Measurements from ENCODE around the gene NOD1. TPM values are rescaled to one million over a fixed set of nuclear protein-coding genes. Genes with fewer than 3 reads are reported as not detected.
"Not testable (repeated sequence)": the region's sequence is repeated elsewhere in the genome, so short reads cannot be mapped to it uniquely, and the experiment has no call there.

NOD1 gene
- polyA plus RNA-seq, 6 donors from 2014 or later = 7.0 to 16.8 (median 8.6) TPM

DNA sequence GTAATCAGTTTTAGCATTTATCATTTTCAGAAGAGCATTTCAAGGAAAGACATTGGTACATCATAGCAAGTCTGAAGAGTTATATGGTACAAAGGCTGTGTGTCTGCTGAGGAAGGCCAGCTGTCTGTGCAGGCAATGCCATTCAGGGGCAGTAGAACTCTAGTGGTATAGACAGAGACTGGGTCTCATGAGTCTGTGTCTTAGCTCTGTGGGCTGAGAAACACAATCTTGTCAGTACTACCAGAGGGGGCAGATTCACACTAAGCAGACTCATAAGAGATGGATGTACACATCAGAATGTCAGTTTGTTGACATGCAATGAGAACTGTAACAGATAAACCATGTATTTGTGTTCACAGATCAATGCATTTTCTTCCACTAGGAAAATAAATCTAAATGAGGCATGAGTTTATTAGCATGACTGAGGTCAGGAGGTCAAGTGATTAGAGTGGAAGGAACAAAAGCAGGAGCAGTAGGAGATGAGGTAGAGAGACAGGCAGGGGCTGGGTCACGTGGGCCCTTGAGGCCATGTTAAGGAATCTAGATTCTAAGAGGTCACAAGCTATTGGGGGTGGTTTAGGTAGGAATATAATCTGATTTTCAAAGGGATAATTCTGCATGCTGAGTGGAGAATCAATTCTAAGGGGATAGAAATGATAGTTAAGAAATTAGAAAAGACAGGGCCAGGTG is 33.5 kb upstream of the NOD1 start:
- peak overlapping the region in 3 of 6 donors; percentile 0 to 44 (median 6) for H3K27ac Mint-ChIP-seq
- no peaks in the 10 kb centered on the region for H3K27me3 Mint-ChIP-seq
- no peaks in the 10 kb centered on the region for H3K36me3 Mint-ChIP-seq
- no peaks in the 10 kb centered on the region for H3K4me1 Mint-ChIP-seq
- peaks cover 0 to under 1% (median 0%) of the 10 kb centered on the region in 7 donors for H3K9me3 Mint-ChIP-seq
- DNase-seq (no peak), ATAC-seq (ENCODE audit: low read depth in 2 of 2) (no peak)
- no peak overlapping the region for H3K4me3 Mint-ChIP-seq

DNA sequence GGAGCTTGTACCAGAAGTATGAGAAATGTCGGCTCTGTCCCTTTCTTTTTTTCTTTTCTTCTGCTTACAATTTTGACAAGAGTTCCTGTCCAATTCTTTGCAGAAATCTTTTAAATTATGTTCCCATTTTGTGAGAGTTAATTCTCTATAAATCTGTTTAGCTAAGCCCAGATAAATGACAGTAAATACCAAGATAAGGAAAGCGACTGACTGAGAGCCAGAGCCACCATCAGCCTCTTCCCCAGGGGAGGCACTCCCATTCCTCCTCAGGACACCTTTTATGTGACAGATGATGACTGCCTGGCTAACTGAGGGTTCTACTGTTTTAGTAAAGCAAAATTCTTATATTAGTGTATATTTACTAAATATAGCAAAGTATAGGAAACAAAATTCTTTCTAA is 32.9 kb upstream of the NOD1 start:
- Mint-ChIP-seq H3K27me3 (no peaks in the 10 kb centered on the region), H3K27ac (no peak overlapping the region), H3K4me3 (no peak overlapping the region), H3K4me1 (no peaks in the 10 kb centered on the region), H3K9me3 (peaks cover 0 to 1% (median 0%) of the 10 kb centered on the region in 7 donors), H3K36me3 (no peaks in the 10 kb centered on the region)
- DNase-seq (no peak), ATAC-seq (ENCODE audit: low read depth in 2 of 2) (no peak)

DNA sequence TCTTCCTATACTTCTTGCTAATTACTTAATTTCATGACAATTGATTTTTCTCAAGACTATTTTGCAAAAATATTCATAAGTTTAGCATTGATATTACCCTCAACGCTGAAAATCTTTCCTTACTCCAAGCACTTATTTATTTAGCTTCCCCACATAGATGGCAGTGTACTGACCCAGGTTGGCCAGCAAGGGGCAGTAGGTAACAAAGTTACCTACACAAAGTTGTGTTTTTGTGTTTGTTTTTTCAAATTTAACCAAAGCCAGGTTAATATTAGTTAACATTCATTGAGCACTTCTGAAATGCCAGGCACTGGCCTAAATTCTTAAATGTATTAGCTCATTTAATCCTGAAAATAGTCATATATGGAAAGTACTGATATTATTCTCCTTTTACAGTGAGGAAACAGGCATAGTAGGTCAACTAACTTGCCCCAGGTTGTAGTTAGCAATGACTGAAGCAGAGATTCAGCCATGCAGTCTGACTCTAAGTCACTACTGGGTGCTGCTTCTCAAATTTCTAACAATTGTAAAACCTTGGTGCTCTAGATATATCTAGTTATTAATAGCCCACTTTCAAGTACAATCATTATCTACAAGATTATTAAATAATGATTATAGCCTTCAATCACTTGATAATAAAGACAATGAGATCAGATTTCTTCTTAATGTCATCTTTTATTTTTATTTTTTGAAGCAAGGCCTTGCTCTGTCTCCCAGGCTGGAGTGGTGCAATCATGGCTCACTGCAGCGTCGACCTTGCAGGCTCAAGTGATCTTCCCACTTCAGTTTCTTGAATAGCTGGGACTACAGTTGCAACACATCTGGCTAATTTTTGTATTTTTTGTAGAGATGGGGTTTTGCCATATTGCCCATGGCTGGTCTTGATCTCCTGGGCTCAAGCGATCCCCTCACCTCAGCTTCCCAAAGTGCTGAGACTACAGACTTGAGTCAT is 31.8 kb upstream of the NOD1 start:
- DNase-seq (no peak), ATAC-seq (ENCODE audit: low read depth in 2 of 2) (peak; percentile 57 to 66)
- Mint-ChIP-seq H3K27ac (no peak overlapping the region), H3K9me3 (peaks cover 0 to 1% (median 0%) of the 10 kb centered on the region in 7 donors), H3K4me1 (peaks cover 0 to 4% (median 0%) of the 10 kb centered on the region in 3 donors), H3K27me3 (no peaks in the 10 kb centered on the region), H3K36me3 (no peaks in the 10 kb centered on the region), H3K4me3 (peak overlapping the region in 1 of 8 donors; percentile 1)

DNA sequence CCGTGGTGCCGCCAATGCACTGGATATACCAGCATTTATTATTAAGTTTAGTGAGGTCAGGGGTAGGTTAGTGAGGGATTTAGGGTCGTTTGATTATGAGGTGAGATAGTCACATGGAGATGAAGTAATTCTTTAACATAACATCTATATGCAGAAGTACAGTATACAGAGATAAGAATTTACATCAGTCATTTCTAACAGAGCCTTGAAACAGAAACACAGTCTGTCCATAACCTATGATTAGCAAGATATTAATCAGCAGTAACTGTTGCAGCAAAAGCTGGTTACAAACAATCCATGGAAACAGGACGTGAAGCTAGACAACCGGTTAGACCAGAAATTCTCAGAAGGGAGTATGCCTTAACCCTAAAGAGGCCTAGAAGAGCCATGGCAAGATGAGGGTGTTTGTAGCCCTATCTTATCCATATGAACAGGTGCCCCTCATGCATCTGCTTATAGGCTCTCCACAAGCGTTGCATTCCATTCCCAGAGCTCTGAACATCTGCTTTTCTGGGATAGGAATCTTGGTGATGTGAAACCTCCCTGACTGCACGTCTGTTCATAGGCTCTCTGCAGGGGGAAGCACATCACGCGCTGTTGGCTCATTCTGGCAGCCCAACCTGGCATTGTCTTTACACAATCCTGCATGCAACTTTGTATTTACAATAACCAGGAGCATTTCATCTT is 30.7 kb upstream of the NOD1 start:
- H3K27ac Mint-ChIP-seq; ATAC-seq (ENCODE audit: low read depth in 2 of 2); H3K9me3 Mint-ChIP-seq; DNase-seq; H3K4me1 Mint-ChIP-seq; H3K36me3 Mint-ChIP-seq; H3K27me3 Mint-ChIP-seq: not testable (repeated sequence)
- peak overlapping the region in 1 of 8 donors; percentile 1 for H3K4me3 Mint-ChIP-seq

DNA sequence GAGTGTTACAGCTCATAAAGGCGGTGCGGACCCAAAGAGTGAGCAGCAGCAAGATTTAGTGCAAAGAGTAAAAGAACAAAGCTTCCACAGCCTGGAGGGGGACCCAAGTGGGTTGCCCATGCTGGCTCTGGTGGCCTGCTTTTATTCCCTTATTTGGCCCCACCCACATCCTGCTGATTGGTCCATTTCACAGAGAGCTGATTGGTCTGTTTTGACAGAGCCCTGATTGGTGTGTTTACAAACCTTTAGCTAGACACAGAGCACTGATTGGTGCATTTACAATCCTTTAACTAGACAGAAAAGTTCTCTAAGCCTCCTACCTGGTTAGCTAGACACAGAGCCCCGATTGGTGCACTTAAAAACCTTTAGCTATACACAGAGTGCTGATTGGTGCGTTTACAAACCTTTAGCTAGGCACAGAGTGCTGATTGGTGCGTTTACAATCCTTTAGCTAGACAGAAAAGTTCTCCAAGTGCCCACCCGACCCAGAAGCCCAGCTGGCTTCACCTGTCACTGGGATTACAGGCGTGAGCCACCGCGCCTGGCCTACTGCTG is 28.8 kb upstream of the NOD1 start:
- not testable (repeated sequence) for H3K36me3 Mint-ChIP-seq; H3K27me3 Mint-ChIP-seq; DNase-seq; ATAC-seq (ENCODE audit: low read depth in 2 of 2); H3K9me3 Mint-ChIP-seq
- Mint-ChIP-seq H3K4me1 (peaks cover 18 to 26% (median 20%) of the 10 kb centered on the region in 3 donors), H3K27ac (peak overlapping the region in 1 of 6 donors; percentile 57), H3K4me3 (peak overlapping the region in 4 of 8 donors; percentile 32 to 71 (median 43))

DNA sequence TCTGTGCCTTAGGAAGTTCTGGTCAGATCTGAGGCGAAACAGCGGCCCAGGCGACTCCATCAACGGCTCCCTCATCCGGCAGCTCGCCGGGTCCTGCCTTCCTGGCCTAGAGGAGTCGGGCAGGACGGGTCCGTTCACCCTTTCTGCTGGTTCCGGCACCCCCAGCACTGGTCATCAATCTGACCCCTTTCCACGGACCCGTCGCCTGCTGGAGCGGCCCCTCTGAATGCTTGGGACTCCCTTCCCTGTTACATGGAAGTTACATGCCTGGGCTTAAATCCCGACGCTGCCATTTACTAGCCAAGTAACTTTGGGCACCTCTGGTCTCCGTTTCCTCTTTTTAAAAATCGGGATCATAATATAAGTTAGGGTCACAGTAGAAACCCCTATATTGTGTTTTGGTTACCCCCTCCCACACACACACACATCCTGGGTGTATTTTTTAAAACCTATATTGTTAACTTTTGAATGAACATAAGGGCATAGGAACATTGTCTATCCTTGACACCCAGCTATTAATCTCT is 26.7 kb upstream of the NOD1 start:
- DNase-seq = no peak
- Mint-ChIP-seq H3K27me3 (no peaks in the 10 kb centered on the region), H3K4me3 (peak overlapping the region; percentile 87 to 97 (median 89)), H3K27ac (peak overlapping the region; percentile 79 to 97 (median 90)), H3K4me1 (peaks cover 26 to 31% (median 30%) of the 10 kb centered on the region in 3 donors), H3K36me3 (peaks cover 0 to 4% of the 10 kb centered on the region in 2 donors), H3K9me3 (peaks cover 0 to 1% (median 0%) of the 10 kb centered on the region in 7 donors)
- peak in 1 of 2 donors; percentile 3 for ATAC-seq (ENCODE audit: low read depth in 2 of 2)

DNA sequence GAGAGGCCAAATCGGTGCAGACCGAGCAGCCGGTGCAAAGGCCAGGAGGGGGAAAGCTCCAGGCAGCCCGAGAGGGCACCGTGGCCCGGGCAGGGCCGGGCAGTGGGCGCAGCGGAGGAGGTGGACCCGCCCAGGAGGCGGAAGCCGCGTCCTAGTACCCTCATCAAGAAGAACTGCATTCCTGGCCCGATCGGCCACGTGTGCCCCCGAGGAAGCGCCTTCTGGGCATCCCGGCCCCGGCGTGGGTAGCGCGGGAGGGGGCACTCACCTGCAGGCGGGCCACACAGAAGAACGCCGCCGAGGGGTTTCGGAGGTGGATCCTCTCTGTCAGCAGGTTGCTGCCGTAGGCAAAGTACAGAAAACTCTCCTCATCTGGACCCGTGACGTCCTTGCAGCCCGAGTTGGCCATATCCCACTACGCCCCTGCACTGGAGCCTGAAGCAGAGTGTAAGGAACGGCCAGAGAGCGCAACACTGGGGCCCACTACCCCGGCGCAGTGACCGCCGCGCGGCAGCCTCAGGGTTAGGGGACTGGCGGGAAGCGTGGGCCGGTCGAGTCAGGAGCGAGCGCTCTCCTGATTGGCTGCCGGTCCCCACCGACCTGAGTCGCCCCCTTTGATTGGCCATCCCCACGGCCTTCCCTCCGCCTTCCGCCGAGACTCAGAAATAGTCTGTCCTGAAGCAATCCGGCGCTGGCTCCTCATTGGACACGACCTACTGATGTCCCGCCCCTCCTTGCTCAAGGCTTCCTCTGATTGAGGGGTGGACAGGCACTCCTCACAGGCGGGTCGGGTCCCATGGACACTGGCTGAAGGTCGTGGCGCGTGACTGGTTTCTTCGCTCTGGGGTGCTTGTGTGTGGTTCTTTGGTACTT is 26.0 kb upstream of the NOD1 start, which contains the start of gene GGCT:
TSS of gene GGCT (minus strand) at position 529 of the 873 bp plus-strand sequence. CDS start at position 409, 120 bp downstream.
- Mint-ChIP-seq H3K4me1 (peaks cover 26 to 31% (median 31%) of the 10 kb centered on the region in 3 donors), H3K4me3 (peak within 1 kb of the TSS; percentile 87 to 97 (median 89)), H3K9me3 (peaks cover 0 to 1% (median 0%) of the 10 kb centered on the region in 7 donors), H3K36me3 (peaks cover 0 to 5% of the 10 kb centered on the region in 2 donors), H3K27me3 (no peaks in the 10 kb centered on the region), H3K27ac (peak within 1 kb of the TSS; percentile 79 to 97 (median 90))
- DNase-seq (peak; percentile 97), ATAC-seq (ENCODE audit: low read depth in 2 of 2) (peak; percentile 97)

DNA sequence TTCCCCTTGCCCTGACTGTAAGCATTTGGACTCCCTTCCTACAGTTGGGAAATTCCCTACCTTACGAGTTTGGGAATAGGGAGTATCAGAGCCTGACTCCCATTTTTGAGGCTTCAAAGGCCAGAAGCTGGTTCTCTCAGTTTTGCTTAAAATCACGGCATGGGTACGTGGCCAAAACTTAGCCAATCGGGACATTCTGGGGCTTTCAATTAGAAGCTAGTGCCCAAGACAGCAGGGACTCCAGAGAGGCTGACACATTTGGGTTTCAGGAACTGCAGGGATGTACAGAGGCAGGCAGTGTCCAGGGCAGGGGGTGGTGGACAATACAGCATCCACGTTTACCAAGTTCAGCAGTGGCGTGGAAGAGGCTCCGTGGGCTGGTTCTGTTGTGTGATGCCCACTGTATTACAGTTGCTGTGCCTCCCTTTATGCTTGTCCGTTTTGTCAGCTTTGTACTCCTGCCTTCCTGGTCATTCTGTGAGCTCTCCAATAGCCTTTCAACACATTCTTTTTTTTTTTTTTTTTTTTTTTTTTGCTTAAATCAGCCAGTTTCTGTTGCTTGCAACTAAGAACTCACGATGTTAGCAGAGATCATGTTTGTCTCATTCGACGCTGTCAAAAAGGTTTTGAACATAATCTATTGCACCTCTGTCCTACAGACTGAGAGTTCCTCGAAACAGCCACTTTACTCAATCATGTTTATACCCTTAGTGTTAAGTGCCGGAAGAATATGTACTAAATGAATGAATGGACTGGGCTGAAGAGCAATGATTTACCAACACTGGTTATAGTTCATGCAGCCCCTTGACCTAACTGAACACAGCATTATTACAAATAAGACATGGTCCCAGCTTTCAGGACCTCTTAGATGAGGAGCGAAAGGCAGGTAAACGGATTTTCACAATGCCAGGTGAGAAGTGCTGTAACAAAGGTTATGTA is 25.0 kb upstream of the NOD1 start:
- no peak for DNase-seq
- H3K4me3 Mint-ChIP-seq = peak overlapping the region; percentile 87 to 97 (median 89)

DNA sequence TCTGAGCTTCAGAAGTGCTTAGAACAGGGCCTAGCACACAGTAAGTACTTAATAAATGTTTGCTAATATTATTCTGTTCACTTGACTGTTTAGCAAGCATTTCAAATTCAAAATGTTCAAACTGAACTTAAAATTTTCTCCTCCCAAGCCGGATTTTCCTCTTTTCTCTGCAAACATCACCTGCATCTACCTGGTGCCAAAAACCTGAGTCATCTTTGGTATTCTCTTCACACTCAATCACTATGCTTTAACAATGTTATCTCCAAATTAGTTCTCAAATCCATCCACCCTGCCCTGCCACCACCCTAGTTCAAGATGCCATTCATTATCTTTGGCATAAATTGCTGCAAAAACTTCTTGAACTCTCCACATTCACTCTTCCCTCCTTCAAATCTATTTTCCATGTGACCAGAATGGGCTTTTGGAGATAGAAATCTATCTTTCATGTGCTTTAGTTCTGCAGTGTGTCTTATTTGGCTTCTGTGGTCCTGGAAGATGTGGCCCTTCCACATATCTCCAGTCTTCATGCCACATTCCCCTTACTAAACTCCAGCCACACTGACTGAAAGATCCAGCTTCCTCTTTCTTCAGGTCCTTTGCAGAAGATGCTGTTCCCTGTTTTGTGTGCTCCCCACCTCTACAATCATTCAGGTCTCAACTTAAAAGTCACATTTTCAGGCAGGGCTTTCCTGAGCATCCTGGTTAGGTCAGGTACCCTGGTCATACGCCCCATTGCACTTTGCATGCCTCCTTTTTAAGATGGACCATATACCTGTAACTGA is 24.1 kb upstream of the NOD1 start:
- H3K4me3 Mint-ChIP-seq = peak overlapping the region in 4 of 8 donors; percentile 87 to 97 (median 88)
- no peaks in the 10 kb centered on the region for H3K27me3 Mint-ChIP-seq
- H3K27ac Mint-ChIP-seq = peak overlapping the region in 2 of 6 donors; percentile 25 to 38
- ATAC-seq (ENCODE audit: low read depth in 2 of 2) = no peak
- H3K36me3 Mint-ChIP-seq = peaks cover 0 to 5% of the 10 kb centered on the region in 2 donors
- peaks cover 0 to 1% (median 0%) of the 10 kb centered on the region in 7 donors for H3K9me3 Mint-ChIP-seq
- no peak for DNase-seq
- peaks cover 26 to 31% (median 31%) of the 10 kb centered on the region in 3 donors for H3K4me1 Mint-ChIP-seq

More for the DNA sequence above, 25.0 kb upstream of the NOD1 start:
- Mint-ChIP-seq H3K36me3 (peaks cover 0 to 5% of the 10 kb centered on the region in 2 donors), H3K27ac (peak overlapping the region in 4 of 6 donors; percentile 15 to 86 (median 60)), H3K9me3 (peaks cover 0 to 1% (median 0%) of the 10 kb centered on the region in 7 donors), H3K27me3 (no peaks in the 10 kb centered on the region), H3K4me1 (peaks cover 26 to 31% (median 31%) of the 10 kb centered on the region in 3 donors)
- no peak for ATAC-seq (ENCODE audit: low read depth in 2 of 2)

DNA sequence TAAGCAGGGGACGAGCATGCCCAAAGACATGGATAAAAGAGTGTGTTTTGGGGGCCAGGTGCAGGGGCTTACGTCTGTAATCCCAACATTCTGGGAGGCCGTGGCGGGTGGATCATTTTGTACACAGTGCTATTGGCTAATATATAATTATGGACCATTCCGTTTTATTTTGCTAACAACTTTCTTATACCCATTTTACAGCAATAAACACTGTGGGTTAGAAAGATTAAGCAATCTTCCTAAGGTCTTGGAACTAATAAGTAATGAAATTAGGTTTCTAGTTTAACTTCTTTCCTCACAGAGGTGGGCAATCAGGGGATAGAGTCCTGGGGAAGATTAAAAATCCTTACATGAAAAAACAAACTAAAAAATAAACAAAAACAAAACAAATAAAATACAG is 22.7 kb upstream of the NOD1 start:
- Mint-ChIP-seq H3K27me3 (no peaks in the 10 kb centered on the region), H3K36me3 (peaks cover 8 to 15% of the 10 kb centered on the region in 2 donors), H3K9me3 (no peaks in the 10 kb centered on the region), H3K4me3 (peak overlapping the region in 1 of 8 donors; percentile 32), H3K27ac (no peak overlapping the region), H3K4me1 (peaks cover 26 to 31% (median 31%) of the 10 kb centered on the region in 3 donors)
- ATAC-seq (ENCODE audit: low read depth in 2 of 2) (no peak), DNase-seq (no peak)

All from naive B cell (primary cell).